Right atrium auricular region (tissue), 2 donors: Measurements from ENCODE around the gene DDX23. TPM values are rescaled to one million over a fixed set of nuclear protein-coding genes. Genes with fewer than 3 reads are reported as not detected.
"Not testable (repeated sequence)": the region's sequence is repeated elsewhere in the genome, so short reads cannot be mapped to it uniquely, and the experiment has no call there.

Experiments
- DNase-seq: peaks from one replicate; pipeline ENCODE4 v3.0.0-alpha.2; 2019; ENCODE audit warnings: low spot score
- H3K27ac ChIP-seq, 2 donors: fragments of 200-600 bp; sonication (generic); 1 replicate in 1 of 2; 2 replicates in 1 of 2; pipeline ENCODE4 v1.5.1; 2016 to 2019
- H3K27me3 ChIP-seq, 2 donors: fragments of 200-600 bp; sonication (generic); one replicate each; pipeline versions ENCODE4 v1.5.1 to v1.6.0; 2017 to 2019
- H3K36me3 ChIP-seq: fragments of 200-600 bp; sonication (generic); one replicate; pipeline ENCODE4 v1.5.1; 2016
- H3K4me1 ChIP-seq, 2 donors: fragments of 200-600 bp; sonication (generic); one replicate each; pipeline versions ENCODE4 v1.5.1 to v1.6.0; 2017 to 2019
- H3K4me3 ChIP-seq, 2 donors: fragments of 200-600 bp; sonication (generic); 1 replicate in 1 of 2; 2 replicates in 1 of 2; pipeline ENCODE4 v1.5.1; 2017 to 2019; ENCODE audit warnings: mild to moderate bottlenecking in 1 of 2, moderate library complexity in 1 of 2
- H3K9me3 ChIP-seq, 2 donors: fragments of 200-600 bp; sonication (generic); one replicate each; pipeline ENCODE4 v1.5.1; 2019
- total RNA-seq, 2 donors: library from RNA; depleted of rRNA; stranded (reverse); fragments of >200 nt; gene quantifications; one replicate each; pipeline ENCODE4 v1.1.0, GENCODE V29; 2016
- TF ChIP-seq, protein P1 (sequence below), 2 donors: fragments of 200-600 bp; sonication (generic); IDR thresholded peaks; one replicate each; pipeline ENCODE4 v1.5.1; 2019; ENCODE audit warnings: antibody characterized with exemption in 2 of 2

Gene DDX23
- total RNA-seq, 2 donors from 2014 or later, result 28.3 to 34.2 TPM

DNA sequence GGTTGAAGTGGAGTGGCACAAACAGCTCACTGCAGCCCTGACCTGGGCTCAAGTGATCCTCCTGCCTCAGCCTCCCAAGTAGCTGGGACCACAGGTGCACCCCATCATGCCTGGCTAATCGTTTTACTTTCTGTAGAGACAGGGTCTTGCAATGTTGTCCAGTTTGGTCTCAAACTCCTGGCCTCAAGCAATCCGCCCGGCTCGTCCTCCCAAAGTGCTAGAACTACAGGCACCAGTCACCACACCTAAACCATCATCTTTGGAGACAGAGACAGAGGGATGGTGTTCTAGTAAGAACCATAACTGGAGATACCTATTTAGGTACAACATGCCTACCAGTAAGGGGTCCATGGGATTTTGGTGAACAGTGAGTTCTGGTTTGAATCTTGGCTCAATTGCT, 2.5 kb upstream of the DDX23 start:
- H3K27ac ChIP-seq, result no peak overlapping the region
- H3K9me3 ChIP-seq, result no peaks in the 10 kb centered on the region
- H3K4me1 ChIP-seq, result peaks cover 0 to 27% of the 10 kb centered on the region in 2 donors
- no peak overlapping the region for H3K4me3 ChIP-seq
- H3K27me3 ChIP-seq, result no peaks in the 10 kb centered on the region
- no peak for DNase-seq
- no peaks in the 10 kb centered on the region for H3K36me3 ChIP-seq
- TF ChIP-seq, protein P1, sequence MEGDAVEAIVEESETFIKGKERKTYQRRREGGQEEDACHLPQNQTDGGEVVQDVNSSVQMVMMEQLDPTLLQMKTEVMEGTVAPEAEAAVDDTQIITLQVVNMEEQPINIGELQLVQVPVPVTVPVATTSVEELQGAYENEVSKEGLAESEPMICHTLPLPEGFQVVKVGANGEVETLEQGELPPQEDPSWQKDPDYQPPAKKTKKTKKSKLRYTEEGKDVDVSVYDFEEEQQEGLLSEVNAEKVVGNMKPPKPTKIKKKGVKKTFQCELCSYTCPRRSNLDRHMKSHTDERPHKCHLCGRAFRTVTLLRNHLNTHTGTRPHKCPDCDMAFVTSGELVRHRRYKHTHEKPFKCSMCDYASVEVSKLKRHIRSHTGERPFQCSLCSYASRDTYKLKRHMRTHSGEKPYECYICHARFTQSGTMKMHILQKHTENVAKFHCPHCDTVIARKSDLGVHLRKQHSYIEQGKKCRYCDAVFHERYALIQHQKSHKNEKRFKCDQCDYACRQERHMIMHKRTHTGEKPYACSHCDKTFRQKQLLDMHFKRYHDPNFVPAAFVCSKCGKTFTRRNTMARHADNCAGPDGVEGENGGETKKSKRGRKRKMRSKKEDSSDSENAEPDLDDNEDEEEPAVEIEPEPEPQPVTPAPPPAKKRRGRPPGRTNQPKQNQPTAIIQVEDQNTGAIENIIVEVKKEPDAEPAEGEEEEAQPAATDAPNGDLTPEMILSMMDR (IDR thresholded peaks at IDR 0.05), result no peak

DNA sequence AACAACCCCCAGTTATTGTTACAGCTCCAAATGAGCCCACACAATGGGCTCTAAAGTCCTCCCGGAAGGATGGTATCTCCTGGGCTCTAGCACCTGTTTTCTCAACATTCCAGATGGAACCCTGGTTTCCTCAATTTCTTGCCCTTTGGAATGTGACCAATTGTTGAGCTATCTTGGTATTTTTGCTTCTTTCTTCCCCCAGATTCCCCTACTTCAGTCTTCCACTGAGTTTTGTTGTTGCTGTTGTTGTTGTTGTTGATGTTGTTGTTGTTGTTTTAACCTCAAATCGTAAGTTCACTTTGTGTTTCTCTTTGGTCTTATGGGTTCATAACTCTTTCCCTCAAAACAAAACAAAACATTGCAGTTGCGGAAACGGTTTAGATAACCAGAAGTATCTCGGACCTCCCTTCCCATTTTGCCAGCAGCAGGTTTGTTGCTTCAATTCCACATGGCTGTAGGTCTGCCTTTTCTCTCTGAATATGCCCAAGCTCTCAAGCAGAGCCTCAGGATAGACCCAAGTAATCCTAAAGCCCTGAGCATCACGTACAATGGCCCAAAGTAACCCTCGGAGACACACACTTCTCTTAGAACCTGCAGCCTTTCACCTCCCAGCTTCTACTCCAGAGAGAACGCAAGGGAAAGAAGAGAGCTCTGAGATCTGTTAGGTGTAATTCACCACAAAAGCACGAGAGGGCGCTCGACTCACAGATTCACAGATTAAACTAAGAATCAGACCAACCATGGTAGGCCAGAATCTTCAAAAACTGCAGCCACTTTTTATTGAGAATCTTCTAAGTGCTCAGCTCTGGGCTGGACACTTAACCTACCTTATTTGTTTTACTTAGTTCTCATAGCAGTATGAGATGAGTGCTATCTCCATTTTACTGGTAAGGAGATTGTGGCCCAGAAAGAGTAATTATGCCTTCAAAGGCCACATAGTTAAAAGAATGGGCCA, 1.0 kb upstream of the DDX23 start:
- Histone ChIP-seq H3K9me3 (no peaks in the 10 kb centered on the region), H3K36me3 (no peaks in the 10 kb centered on the region), H3K27ac (peak overlapping the region in 1 of 2 donors; percentile 65), H3K4me1 (peaks cover 0 to 27% of the 10 kb centered on the region in 2 donors), H3K27me3 (no peaks in the 10 kb centered on the region), H3K4me3 (peak overlapping the region; percentile 86 to 95)
- TF ChIP-seq, protein P1 (IDR thresholded peaks at IDR 0.05), result peak; percentile 80 to 89
- DNase-seq, result peak; percentile 97

DNA sequence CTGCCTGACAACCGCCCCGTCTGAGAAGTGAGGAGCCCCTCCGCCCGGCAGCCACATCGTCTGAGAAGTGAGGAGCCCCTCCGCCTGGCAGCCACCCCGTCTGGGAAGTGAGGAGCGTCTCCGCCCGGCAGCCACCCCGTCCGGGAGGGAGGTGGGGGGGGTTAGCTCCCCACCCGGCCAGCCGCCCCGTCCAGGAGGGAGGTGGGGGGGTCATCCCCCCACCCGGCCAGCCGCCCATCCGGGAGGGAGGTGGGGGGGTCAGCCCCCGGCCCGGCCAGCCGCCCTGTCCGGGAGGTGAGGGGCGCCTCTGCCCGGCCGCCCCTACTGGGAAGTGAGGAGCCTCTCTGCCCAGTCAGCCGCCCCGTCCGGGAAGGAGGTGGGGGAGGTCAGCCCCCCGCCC, 9.9 kb downstream of the DDX23 start:
- peaks cover 70% of the 10 kb centered on the region for H3K36me3 ChIP-seq
- H3K27ac ChIP-seq, H3K27me3 ChIP-seq, H3K9me3 ChIP-seq, H3K4me1 ChIP-seq, DNase-seq, H3K4me3 ChIP-seq: not testable (repeated sequence)

DNA sequence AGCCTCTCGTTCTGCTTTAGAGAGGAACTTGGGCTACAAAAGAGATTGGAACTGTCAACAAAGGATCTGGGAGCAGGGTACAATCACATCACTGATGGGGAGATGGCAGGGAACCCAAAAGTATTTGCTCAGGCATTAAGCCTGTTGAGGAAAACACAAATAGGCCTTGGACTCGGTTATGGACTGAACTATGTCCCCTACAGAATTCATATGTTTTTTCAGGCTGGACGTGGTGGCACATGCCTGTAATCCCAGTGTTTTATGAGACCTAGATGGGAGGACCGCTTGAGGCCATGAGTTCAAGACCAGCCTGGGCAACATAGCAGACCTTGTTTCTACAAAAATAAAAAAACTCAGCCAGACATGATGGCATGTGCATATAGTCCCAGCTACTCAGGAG, 13.9 kb downstream of the DDX23 start:
- Histone ChIP-seq H3K27me3 (no peaks in the 10 kb centered on the region), H3K27ac (no peak overlapping the region), H3K9me3 (no peaks in the 10 kb centered on the region), H3K4me1 (no peaks in the 10 kb centered on the region), H3K36me3 (peaks cover 79% of the 10 kb centered on the region), H3K4me3 (no peak overlapping the region)
- TF ChIP-seq, protein P1 (IDR thresholded peaks at IDR 0.05), result no peak
- no peak for DNase-seq

DNA sequence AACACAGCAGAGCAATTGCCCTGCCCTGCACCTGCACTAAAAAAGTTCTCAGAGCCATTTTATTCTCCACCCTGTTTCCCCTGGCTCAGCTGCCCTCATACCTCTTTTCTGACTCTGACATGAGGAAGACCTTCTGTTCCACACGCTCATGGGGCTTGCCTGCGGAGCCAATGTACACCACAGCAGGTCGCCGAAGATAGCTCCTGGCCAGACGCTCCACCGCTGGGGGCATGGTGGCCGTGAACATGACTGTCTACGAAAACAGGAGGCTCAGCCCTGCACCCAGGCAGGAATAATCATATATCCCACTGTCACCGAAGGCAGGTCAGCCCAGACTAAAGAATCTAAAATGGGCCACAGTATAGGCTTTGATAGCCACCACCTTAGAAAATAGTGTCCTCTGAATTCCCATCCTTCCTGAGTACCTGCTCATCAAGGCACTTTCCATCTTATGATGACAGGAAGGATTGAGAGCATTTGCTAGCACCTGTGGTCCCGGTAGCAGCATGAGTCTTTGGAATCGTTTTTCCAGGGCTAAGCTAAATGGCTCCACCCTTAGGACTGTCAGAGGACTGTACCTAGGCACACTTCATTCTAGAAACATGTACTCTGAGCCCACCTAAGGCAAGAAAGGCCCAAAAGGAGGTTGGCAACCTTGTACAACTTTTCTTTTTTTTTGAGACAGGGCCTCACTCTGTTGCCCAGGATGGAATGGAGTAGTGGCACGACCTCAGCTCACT, 19.5 kb downstream of the DDX23 start:
- H3K4me3 ChIP-seq, result no peak overlapping the region
- TF ChIP-seq, protein P1 (IDR thresholded peaks at IDR 0.05), result no peak
- DNase-seq, result no peak
- H3K36me3 ChIP-seq, result peaks cover 91% of the 10 kb centered on the region
- H3K27ac ChIP-seq, result no peak overlapping the region
- H3K27me3 ChIP-seq, result no peaks in the 10 kb centered on the region
- H3K4me1 ChIP-seq, result no peaks in the 10 kb centered on the region
- H3K9me3 ChIP-seq, result no peaks in the 10 kb centered on the region

DNA sequence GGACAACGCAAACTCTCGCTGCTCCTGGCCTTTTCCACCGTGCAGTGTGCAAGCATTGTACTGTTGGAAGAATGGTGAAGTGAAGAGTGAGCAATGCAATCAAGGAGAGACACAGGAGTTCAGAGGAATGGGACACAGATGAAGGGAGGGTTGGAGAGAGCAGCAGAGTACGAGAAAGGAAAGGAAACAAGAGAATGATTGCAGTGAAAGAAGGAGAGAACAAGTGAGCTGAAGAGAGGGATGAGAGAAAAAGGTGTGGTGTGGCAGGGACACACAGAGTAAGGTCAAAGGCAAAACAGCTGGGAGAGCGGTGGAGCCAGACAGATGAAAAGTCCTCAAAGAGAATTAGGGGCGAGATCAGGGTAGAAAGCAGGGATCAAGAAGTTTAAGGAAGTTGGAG, 20.7 kb downstream of the DDX23 start:
- Histone ChIP-seq H3K4me3 (no peak overlapping the region), H3K4me1 (no peaks in the 10 kb centered on the region), H3K27ac (no peak overlapping the region), H3K36me3 (peaks cover 78% of the 10 kb centered on the region), H3K27me3 (no peaks in the 10 kb centered on the region), H3K9me3 (no peaks in the 10 kb centered on the region)
- TF ChIP-seq, protein P1 (IDR thresholded peaks at IDR 0.05), result no peak
- no peak for DNase-seq
